ENCODE data around the gene REN.

DNA sequence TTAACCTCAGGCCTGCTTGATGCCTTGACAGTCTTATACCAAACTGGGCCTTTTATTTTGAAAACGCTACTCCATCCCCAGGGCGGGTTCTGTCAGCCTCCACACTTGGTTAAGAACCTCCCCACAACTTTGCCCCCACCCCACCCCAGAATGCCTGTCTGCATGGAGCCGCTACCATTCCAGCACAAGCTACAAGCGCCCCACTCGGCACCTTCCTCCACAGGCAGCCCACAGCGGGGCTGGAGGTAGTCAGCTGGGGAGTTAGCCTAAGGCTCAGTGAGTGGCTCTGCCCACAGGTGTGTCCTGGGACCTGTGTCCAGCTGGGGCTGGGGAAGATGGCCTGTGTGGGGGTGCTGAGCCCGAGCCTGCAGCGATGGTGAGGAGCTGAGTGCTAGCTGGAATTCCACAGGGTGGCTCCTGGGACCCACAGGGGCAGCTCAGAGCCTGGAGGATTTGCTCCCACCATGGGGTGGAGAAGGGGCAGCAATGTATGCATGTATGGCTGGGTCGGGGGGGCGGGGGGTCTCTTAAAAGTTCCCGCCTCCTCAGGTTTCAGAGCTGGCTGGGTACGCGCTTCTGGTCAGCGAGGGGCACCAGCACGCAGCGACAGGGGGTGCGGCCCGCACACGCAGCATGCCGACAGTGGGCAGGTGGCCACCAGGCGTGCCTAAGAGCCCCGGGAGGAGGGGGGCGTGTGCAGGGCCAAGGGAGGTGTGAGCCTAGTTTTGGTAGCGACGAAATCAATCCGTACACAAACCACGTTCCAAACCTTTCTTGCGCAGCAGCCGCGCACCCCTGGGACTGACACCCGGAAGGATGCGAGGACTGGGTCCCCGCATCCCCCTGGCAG lies 15.2 kb downstream of the REN start:
- TF ChIP-seq CTCF (IDR thresholded peaks at IDR 0.05) (no peak), POLR2A (IDR thresholded peaks at IDR 0.05) (no peak)
